IPS-NIHi11 (cell line): Measurements from ENCODE around the gene COCH.
"Not testable (repeated sequence)": the region's sequence is repeated elsewhere in the genome, so short reads cannot be mapped to it uniquely, and the experiment has no call there.

ENCODE experiments used
- DNase-seq: peaks from one replicate; pipeline ENCODE4 v3.0.0; 2012; ENCODE audit warnings: mixed read lengths, low spot score

COCH gene

GRCh38 chr14:30925254-30925653, 50.9 kb downstream of the COCH start:
- DNase-seq = no peak

- no peak for DNase-seq
Observed at GRCh38 chr14:30928462-30928861, 54.1 kb downstream of the COCH start.

- DNase-seq = not testable (repeated sequence)
Observed at GRCh38 chr14:30933937-30934336, 59.6 kb downstream of the COCH start.

DNA sequence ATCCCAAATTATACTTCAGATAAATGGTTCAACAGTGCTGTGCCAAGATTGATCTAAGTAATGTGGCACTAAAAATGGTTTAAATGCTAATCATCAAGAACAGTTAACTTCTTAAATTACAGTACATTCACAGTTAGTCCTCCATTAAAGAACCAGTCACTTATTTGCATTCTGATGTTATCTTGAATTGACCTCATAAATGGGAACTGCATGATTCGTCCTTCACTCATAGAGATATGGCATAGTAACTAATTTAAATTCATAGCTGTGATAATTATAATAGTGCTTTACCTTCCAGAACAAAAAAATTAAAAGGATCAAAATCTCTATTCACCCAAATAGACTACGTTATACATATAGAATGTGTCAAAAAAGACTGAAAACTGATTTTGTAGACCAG, 61.1 kb downstream of the COCH start:
- DNase-seq = no peak

DNA sequence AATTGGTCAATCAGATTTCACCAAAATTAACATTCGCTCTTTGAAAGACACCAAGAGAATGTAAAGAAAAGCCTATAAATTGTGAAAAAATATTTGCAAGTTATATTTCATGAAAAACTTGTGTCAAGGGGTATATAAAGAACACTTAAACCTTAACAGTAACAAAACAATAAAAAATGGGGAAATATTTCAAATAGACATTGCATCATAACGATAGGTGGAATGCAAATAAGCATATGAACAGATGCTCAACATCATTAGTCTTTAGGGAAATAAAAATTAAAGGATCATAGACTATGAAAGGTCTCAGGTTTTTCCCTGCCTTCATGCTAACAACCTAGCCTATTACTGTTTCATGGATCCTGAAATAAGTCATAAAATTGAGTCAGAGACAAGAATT, 64.3 kb downstream of the COCH start:
- no peak for DNase-seq
